ENCODE measurements around the gene PTPRH.

The PTPRH gene

DNA sequence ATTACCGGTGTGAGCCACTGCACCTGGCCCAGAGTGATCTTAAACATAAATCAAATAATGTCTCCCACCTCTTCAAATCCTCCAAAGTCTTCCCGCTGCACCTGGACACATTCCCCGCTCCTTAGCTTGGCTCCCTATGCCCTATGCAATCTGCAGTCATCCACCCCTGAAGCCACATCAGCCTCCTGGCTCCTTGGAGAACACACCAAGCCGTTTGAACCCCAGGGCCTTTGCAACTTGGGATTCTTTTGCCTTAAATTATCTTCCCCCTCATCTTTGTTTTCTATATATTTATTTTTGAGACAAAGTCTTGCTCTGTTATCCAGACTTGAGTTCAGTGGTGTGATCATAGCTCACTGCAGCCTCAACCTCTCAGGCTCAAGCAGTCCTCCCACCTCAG, 40.2 kb downstream of the PTPRH start:
- Histone ChIP-seq H3K4me1 (ENCODE audit: control extremely low read depth in 1 of 4, control insufficient read depth in 4 of 4, insufficient read depth in 4 of 4, low read length in 3 of 4) (peaks cover 0 to 29% (median 24%) of the 10 kb centered on the region in 4 experiments), H3K36me3 (ENCODE audit: control insufficient read depth in 4 of 4, insufficient read depth in 4 of 4, low read length in 3 of 4) (no peaks in the 10 kb centered on the region), H3K27ac (ENCODE audit: insufficient read depth in 1 of 2, low read depth in 1 of 2, low read length in 2 of 2, poor library complexity in 1 of 2, severe bottlenecking in 2 of 2) (no peak overlapping the region), H3K4me3 (ENCODE audit: control insufficient read depth in 1 of 7, extremely low read depth in 1 of 7, insufficient read depth in 4 of 7, low read depth in 2 of 7, low read length in 6 of 7) (no peak overlapping the region), H3K9me3 (ENCODE audit: control extremely low read depth in 1 of 5, control insufficient read depth in 4 of 5, insufficient read depth in 2 of 5, low read depth in 1 of 5, low read length in 4 of 5) (no peaks in the 10 kb centered on the region), H3K27me3 (replicated peaks in 2 of 5; ENCODE audit: control insufficient read depth in 4 of 5, insufficient read depth in 5 of 5, low read length in 4 of 5) (peaks cover 0 to 47% (median 11%) of the 10 kb centered on the region in 5 experiments)
- DNase-seq: no peak
- ChIA-PET CTCF (interaction anchor here (1.3 kb wide), 1 partner anchor 288 kb away, joined by 3 read pairs; no protein-coding TSS in a partner anchor), POLR2A (no interaction called here)
- 84% methylated on average over 3 of the region's 4 CpGs for WGBS (ENCODE audit: insufficient coverage)

DNA sequence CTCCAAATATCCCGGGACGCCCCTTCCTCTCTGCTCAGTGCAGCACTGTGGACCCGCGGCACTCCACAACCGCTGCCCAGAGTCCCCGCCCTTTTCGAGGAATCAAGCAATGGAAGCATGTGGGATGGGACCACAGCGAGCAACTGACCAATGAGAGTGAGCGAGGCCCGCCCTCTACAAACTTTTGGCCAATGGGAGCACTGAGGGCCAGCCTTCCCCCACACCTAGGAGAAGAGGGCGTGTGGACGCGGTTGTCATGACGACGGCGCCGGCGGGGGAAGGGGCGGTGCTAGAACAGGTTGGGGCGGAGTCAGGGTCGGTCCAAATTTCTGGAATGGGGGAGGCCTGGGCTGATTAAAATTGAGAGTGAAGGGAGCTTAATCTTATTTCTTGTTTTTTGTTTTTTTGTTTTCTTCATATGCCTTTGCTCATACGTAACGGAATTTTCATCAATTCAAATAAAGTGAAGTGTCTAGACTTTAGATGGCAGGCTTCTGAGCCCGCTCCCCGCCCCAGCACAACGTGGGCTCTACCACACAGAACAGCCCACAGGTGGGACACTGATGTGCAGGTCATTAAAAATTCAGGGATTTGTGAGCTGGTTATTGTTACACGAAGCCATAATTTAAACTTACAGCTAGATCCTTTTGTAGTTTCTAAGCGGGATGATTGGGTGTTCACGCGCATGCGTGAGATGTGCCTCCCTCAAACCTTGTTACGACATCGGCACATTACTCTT, 42.6 kb downstream of the PTPRH start, which contains the start of gene DNAAF3:
DNAAF3 (minus strand) TSS at position 84 of the 739 bp plus-strand sequence. CDS start 200 bp downstream, outside the sequence.
- ChIA-PET POLR2A (interaction anchor here (0.6 to 0.8 kb wide), 3 partner anchors 13 to 979 kb away, joined by 3 to 4 read pairs (median 3); no protein-coding TSS in a partner anchor), CTCF (interaction anchor here (0.7 to 3.4 kb wide), 5 partner anchors 11 to 285 kb away, joined by 3 to 31 read pairs (median 3); partner anchors contain the start of gene SYT5)
- H3K36me3 ChIP-seq (ENCODE audit: control insufficient read depth in 4 of 4, insufficient read depth in 4 of 4, low read length in 3 of 4): no peaks in the 10 kb centered on the region
- peak within 1 kb of the TSS; percentile 44 to 84 (median 67) for H3K4me3 ChIP-seq (ENCODE audit: control insufficient read depth in 1 of 7, extremely low read depth in 1 of 7, insufficient read depth in 4 of 7, low read depth in 2 of 7, low read length in 6 of 7)
- no peaks in the 10 kb centered on the region for H3K9me3 ChIP-seq (ENCODE audit: control extremely low read depth in 1 of 5, control insufficient read depth in 4 of 5, insufficient read depth in 2 of 5, low read depth in 1 of 5, low read length in 4 of 5)
- peaks cover 0 to 16% (median 14%) of the 10 kb centered on the region in 4 experiments for H3K4me1 ChIP-seq (ENCODE audit: control extremely low read depth in 1 of 4, control insufficient read depth in 4 of 4, insufficient read depth in 4 of 4, low read length in 3 of 4)
- DNase-seq: peak; percentile 97 to 98 (median 97)
- 0% methylated on average over 16 of the region's 33 CpGs for WGBS (ENCODE audit: insufficient coverage)
- H3K27ac ChIP-seq (ENCODE audit: insufficient read depth in 1 of 2, low read depth in 1 of 2, low read length in 2 of 2, poor library complexity in 1 of 2, severe bottlenecking in 2 of 2): peak within 1 kb of the TSS; percentile 83 to 90
- H3K27me3 ChIP-seq (replicated peaks in 2 of 5; ENCODE audit: control insufficient read depth in 4 of 5, insufficient read depth in 5 of 5, low read length in 4 of 5): peaks cover 2 to 40% (median 6%) of the 10 kb centered on the region in 5 experiments

DNA sequence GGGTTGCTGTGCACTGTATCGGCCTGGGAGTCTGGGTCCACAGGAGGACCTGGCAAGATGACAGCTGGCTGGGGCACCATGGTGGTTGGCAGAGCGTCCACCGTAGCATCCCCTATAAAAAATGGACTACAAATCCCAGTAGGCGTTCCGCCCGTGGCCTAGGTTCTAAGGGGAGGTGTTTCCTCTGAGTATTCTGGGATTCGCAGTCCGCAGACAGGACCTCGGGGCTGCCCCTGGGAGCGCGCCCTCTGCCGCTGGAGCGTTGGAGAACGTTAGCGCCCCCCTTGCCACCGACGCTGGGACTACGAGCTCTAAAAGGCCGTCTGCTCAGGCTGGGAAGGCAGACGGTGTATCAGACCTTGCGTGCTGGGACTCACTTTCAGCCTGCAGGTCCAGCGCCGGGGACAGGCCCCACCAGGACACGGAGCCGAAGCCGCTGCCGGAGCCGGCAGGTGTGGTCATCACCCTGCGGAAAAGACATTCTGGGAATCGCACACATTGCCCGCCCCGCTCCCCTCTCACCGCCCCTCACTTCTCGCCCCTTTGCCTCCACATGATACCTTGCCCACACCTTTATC, 43.3 kb downstream of the PTPRH start:
- ChIA-PET CTCF (interaction anchor here (1.0 to 3.4 kb wide), 6 partner anchors 12 to 285 kb away, joined by 3 to 31 read pairs (median 4); partner anchors contain the start of gene SYT5), POLR2A (interaction anchor here (0.6 kb wide), 1 partner anchor 975 kb away, joined by 4 read pairs; no protein-coding TSS in a partner anchor)
- peaks cover 0 to 17% (median 15%) of the 10 kb centered on the region in 4 experiments for H3K4me1 ChIP-seq (ENCODE audit: control extremely low read depth in 1 of 4, control insufficient read depth in 4 of 4, insufficient read depth in 4 of 4, low read length in 3 of 4)
- no peaks in the 10 kb centered on the region for H3K9me3 ChIP-seq (ENCODE audit: control extremely low read depth in 1 of 5, control insufficient read depth in 4 of 5, insufficient read depth in 2 of 5, low read depth in 1 of 5, low read length in 4 of 5)
- H3K27ac ChIP-seq (ENCODE audit: insufficient read depth in 1 of 2, low read depth in 1 of 2, low read length in 2 of 2, poor library complexity in 1 of 2, severe bottlenecking in 2 of 2): no peak overlapping the region
- H3K4me3 ChIP-seq (ENCODE audit: control insufficient read depth in 1 of 7, extremely low read depth in 1 of 7, insufficient read depth in 4 of 7, low read depth in 2 of 7, low read length in 6 of 7): peak overlapping the region; percentile 44 to 84 (median 67)
- 1% methylated on average over 28 of the region's 34 CpGs for WGBS (ENCODE audit: insufficient coverage)
- H3K27me3 ChIP-seq (replicated peaks in 2 of 5; ENCODE audit: control insufficient read depth in 4 of 5, insufficient read depth in 5 of 5, low read length in 4 of 5): peaks cover 2 to 40% (median 9%) of the 10 kb centered on the region in 5 experiments
- peak; percentile 95 to 97 (median 96) for DNase-seq
- no peaks in the 10 kb centered on the region for H3K36me3 ChIP-seq (ENCODE audit: control insufficient read depth in 4 of 4, insufficient read depth in 4 of 4, low read length in 3 of 4)

DNA sequence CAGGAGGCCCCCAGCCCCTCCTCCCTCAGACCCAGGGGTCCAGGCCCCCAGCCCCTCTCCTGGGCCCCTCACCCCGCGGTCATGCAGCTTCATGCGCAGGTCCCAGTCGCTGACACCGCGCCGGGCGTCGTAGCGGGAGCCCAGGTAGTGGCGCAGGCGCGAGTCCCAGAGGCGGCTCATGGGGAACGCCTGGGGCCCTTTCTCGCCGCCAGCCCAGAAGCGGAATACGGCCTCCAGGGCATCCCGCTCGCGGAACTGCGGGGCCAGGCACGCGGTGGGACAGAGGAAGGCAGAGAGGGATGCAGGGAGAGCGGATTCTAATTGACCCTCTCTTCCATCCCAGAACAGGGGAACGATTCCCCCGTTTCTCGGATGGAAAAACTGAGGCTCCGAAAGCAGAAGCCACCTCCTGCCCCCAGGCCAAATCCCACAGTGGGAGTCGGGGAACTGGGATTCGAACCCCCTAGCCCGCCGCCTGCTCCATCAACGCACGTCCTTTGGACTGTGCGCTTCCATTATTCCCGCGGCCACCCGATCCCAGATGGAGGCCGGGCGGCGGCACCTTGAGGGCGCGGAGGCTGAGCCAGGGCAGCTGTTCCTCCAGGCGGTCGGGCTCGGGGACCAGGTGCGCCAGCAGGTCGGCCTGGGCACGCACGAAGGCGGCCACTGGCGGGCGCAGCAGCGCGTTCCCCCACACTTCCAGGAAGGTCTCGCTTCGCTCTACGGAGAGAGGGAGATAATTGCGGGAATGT, 47.6 kb downstream of the PTPRH start:
- 25% methylated on average over 45 of the region's 61 CpGs for WGBS (ENCODE audit: insufficient coverage)
- DNase-seq: no peak
- CTCF ChIA-PET: interaction anchor here (4.1 kb wide), 1 partner anchor 19 kb away, joined by 35 read pairs; no protein-coding TSS in a partner anchor
- POLR2A ChIA-PET: no interaction called here
- Histone ChIP-seq H3K4me3 (ENCODE audit: control insufficient read depth in 1 of 7, extremely low read depth in 1 of 7, insufficient read depth in 4 of 7, low read depth in 2 of 7, low read length in 6 of 7) (no peak overlapping the region), H3K27me3 (replicated peaks in 2 of 5; ENCODE audit: control insufficient read depth in 4 of 5, insufficient read depth in 5 of 5, low read length in 4 of 5) (peaks cover 2 to 44% (median 9%) of the 10 kb centered on the region in 5 experiments), H3K4me1 (ENCODE audit: control extremely low read depth in 1 of 4, control insufficient read depth in 4 of 4, insufficient read depth in 4 of 4, low read length in 3 of 4) (peaks cover 0 to 22% (median 16%) of the 10 kb centered on the region in 4 experiments), H3K9me3 (ENCODE audit: control extremely low read depth in 1 of 5, control insufficient read depth in 4 of 5, insufficient read depth in 2 of 5, low read depth in 1 of 5, low read length in 4 of 5) (no peaks in the 10 kb centered on the region), H3K27ac (ENCODE audit: insufficient read depth in 1 of 2, low read depth in 1 of 2, low read length in 2 of 2, poor library complexity in 1 of 2, severe bottlenecking in 2 of 2) (no peak overlapping the region), H3K36me3 (ENCODE audit: control insufficient read depth in 4 of 4, insufficient read depth in 4 of 4, low read length in 3 of 4) (no peaks in the 10 kb centered on the region)

DNA sequence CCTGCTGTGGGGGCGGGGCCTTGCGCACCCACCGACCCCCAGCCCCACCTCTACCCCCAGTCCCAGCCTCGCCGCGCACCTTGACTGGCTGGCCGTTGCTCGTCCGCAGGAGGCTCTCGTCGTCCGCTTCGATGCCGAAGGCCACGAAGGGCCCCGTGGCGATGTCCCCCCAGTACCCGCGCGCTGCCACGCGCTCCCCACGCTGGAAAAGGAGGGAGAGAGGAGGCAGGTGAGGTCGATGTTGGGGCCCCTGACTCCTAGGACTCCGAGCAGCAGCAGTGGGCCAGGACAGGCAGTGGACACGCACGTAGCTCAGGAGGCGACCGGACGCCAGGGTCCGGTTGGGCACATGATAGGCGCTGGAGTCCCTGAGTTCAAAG, 48.3 kb downstream of the PTPRH start:
- H3K4me3 ChIP-seq (ENCODE audit: control insufficient read depth in 1 of 7, extremely low read depth in 1 of 7, insufficient read depth in 4 of 7, low read depth in 2 of 7, low read length in 6 of 7): no peak overlapping the region
- CTCF ChIA-PET: interaction anchor here (0.7 to 4.1 kb wide), 8 partner anchors 10 to 507 kb away, joined by 3 to 35 read pairs (median 4); partner anchors contain the start of gene TNNT1

DNA sequence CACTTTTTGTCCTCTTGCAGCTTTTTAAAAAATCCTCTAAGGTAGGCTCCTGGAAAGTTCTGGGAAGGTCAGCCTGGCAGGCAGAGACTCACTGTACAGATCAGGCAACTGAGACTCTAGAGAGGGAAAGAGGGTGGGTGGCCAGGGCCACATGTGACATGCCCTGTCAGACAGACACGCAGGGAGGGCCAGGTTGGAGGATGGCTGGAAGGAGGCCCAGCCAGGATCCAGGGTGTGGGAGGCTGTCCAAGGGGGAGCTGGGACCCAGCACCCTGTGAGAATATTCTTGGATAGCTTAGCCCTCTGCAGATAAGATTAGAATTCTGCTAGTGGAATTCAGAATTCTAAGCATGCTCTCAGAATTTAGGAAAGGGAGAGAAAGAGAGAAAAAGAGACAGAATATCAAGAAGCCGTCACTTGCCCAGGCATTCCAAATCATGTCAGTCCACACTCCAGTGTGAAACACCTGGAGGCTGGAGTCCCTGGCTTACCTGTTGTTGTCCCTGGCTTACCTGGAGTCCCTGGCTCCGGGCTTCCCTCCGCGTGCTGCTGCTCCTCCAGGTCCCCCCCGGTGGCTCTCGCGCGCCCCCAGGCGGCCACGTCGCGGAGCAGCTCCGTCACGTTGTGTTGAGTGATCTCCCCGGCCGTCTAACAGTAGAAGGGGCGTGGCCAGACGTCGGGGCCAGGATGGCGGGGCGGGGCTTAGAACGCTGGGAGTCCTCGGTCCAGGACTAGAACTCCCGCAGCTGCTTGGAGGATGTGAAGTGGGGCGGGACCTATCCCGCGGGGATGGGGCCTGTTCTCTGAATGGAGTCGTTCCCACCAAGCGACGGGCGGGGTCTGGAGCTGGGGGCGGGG, 48.9 kb downstream of the PTPRH start:
- H3K9me3 ChIP-seq (ENCODE audit: control extremely low read depth in 1 of 5, control insufficient read depth in 4 of 5, insufficient read depth in 2 of 5, low read depth in 1 of 5, low read length in 4 of 5): no peaks in the 10 kb centered on the region
- H3K36me3 ChIP-seq (ENCODE audit: control insufficient read depth in 4 of 4, insufficient read depth in 4 of 4, low read length in 3 of 4): no peaks in the 10 kb centered on the region
- peaks cover 2 to 53% (median 12%) of the 10 kb centered on the region in 5 experiments for H3K27me3 ChIP-seq (replicated peaks in 2 of 5; ENCODE audit: control insufficient read depth in 4 of 5, insufficient read depth in 5 of 5, low read length in 4 of 5)
- H3K4me1 ChIP-seq (ENCODE audit: control extremely low read depth in 1 of 4, control insufficient read depth in 4 of 4, insufficient read depth in 4 of 4, low read length in 3 of 4): peaks cover 0 to 27% (median 14%) of the 10 kb centered on the region in 4 experiments
- DNase-seq: peak; percentile 88 to 92 (median 90)
- no peak overlapping the region for H3K27ac ChIP-seq (ENCODE audit: insufficient read depth in 1 of 2, low read depth in 1 of 2, low read length in 2 of 2, poor library complexity in 1 of 2, severe bottlenecking in 2 of 2)
- ChIA-PET POLR2A (interaction anchor here (1.7 kb wide), 1 partner anchor 19 kb away, joined by 8 read pairs; no protein-coding TSS in a partner anchor), CTCF (interaction anchor here (0.6 to 4.1 kb wide), 18 partner anchors 9 to 506 kb away, joined by 3 to 35 read pairs (median 4); partner anchors contain the start of genes SYT5 and TNNT1)
- peak overlapping the region in 1 of 7 experiments; percentile 4 for H3K4me3 ChIP-seq (ENCODE audit: control insufficient read depth in 1 of 7, extremely low read depth in 1 of 7, insufficient read depth in 4 of 7, low read depth in 2 of 7, low read length in 6 of 7)
- WGBS (ENCODE audit: insufficient coverage): 12% methylated on average over 9 of the region's 33 CpGs

More for the DNA sequence above, 48.3 kb downstream of the PTPRH start:
- 11% methylated on average over 21 of the region's 32 CpGs for WGBS (ENCODE audit: insufficient coverage)
- Histone ChIP-seq H3K4me1 (ENCODE audit: control extremely low read depth in 1 of 4, control insufficient read depth in 4 of 4, insufficient read depth in 4 of 4, low read length in 3 of 4) (peaks cover 0 to 27% (median 17%) of the 10 kb centered on the region in 4 experiments), H3K9me3 (ENCODE audit: control extremely low read depth in 1 of 5, control insufficient read depth in 4 of 5, insufficient read depth in 2 of 5, low read depth in 1 of 5, low read length in 4 of 5) (no peaks in the 10 kb centered on the region), H3K36me3 (ENCODE audit: control insufficient read depth in 4 of 4, insufficient read depth in 4 of 4, low read length in 3 of 4) (no peaks in the 10 kb centered on the region), H3K27ac (ENCODE audit: insufficient read depth in 1 of 2, low read depth in 1 of 2, low read length in 2 of 2, poor library complexity in 1 of 2, severe bottlenecking in 2 of 2) (no peak overlapping the region), H3K27me3 (replicated peaks in 2 of 5; ENCODE audit: control insufficient read depth in 4 of 5, insufficient read depth in 5 of 5, low read length in 4 of 5) (peaks cover 2 to 51% (median 11%) of the 10 kb centered on the region in 5 experiments)
- no peak for DNase-seq
- POLR2A ChIA-PET: interaction anchor here (1.7 kb wide), 1 partner anchor 19 kb away, joined by 8 read pairs; no protein-coding TSS in a partner anchor
